ENCODE data around the gene SPTB.
A peak's percentile ranks its signal among the peaks of the same experiment; 100 is the strongest.
"Not testable (repeated sequence)": the region's sequence is repeated elsewhere in the genome, so short reads cannot be mapped to it uniquely, and the experiment has no call there.

Gene SPTB

DNA sequence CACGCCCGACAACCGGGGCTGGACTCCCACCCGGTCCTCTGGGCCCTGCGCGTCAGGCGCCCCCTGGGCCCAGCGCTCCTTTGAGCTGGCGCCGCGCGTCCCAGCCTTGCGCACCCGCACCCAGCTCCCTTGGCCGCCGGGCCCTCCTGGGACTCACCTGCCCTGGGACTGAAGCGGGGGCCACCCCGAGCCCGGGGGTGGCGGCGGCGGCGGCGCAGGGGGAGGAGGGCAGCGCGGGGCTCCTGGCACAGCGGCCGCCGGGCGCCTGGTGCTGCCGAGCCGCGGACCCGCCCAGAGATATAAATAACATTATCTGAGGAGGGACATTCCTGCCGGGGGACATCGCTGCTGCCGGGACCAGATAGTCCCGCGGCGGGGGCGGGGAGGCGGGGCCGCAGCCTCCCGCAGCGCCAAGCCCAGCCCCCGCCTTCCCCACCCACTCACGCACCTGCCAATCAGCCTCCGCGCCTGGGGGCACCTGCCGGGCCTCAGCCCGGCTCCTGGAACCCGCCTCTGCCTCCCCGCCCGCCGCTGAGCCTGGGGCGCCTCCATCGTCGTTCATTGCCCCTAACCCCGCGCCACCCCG is at the start of gene SPTB:
Gene SPTB (minus strand): TSS at position 273 of the 586 bp plus-strand sequence. CDS start 56,813 bp downstream, outside the sequence.
- peak; percentile 45 for DNase-seq (ENCODE audit: low read depth)

DNA sequence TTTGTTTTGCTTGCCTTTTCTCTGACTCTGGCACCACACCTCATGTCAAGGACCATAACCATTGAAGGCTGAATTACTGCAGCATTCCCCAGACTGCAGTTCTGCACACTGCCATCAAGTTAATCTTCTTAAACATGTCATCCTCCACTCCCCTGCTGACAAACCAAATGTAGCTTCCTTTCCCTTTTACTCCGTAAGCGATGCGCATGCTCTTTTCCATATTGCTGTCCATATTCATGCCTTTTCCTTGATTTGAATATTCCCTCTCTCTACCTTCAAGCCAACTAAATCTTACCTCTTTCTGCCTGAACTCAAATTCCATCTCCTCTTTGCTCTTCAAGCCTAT is 49.3 kb upstream of the SPTB start:
- DNase-seq (ENCODE audit: low read depth): no peak

DNA sequence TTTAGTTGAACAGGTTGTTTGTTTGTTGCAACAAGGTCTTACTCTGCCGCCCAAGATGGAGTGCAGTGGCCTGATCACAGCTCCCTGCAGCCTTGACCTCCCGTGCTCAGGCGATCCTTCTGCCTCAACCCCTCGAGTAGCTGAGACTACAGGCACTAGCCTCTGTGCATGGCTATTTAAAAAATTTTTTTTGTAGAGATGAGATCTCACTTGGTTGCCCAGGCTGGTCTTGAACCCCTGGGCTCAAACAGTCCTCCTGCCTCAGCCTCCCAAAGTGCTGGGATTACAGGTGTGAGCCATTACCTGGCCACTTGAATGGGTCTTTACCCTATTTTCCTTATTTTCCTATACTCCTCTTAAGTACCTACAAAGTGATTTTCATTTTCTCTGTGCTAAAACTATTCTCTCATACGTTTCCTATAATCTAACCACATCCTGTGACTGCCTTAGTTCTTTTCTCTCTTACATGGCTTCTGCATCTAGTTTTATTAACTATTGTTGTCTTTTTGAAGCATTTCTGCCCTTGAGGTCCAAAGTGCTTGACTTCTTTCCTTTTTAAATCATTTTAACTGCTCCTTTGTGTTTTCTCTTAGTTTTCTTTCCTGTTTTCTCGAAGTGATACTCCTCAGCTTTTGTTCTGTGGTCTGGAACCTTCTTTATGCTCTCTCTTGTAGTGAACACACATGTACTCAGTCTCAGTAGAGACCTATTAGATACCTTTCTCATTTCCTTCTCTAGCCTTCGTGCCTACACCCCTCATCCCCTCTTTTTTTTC is 48.7 kb upstream of the SPTB start:
- DNase-seq (ENCODE audit: low read depth): no peak

DNA sequence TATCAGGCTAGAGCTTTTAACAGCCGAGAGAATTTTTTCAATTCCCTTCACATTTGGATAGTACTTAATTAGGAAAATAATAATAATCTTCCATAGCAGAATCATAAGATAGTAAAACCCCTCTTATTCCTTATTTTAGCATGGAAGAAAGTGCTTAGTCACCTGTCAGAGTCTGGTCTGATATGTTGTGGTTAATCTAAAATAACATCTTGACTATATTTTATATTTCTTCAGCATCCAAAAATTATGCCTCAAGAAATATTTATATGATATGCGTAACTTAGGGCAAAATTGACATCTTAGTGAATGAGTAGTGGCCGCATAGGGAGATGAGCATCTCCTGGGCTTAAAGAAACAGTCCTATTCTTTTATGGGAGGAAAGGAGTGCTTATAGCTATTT is 47.3 kb upstream of the SPTB start:
- no peak for DNase-seq (ENCODE audit: low read depth)

DNA sequence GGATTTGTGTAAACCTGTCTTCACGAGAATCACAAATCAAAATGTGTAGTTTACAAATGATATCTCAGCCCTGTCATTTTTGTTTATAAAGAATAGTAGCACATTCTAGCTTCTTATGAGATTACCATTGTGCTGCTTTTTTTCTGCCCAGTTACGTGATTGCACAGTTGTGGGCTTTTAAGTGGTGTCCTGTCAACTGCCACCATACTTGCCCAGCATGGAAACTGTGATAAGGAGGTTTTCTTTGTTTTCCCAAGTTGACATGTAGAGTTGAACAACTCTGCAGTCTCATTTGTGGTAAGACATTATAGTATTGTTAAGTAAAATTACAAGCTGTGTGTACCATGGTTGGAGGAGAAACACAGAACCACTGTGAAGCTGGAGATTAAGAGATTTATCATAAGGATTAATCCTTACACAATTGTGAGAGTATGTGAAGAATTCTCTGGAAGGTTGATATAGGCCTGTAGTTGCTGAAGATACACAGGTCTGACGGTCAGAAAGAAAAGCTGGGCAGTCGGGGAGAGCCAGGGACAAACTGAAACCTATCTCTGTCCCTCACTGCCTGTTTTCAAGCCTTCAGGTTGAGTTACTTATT is 46.8 kb upstream of the SPTB start:
- no peak for DNase-seq (ENCODE audit: low read depth)

DNA sequence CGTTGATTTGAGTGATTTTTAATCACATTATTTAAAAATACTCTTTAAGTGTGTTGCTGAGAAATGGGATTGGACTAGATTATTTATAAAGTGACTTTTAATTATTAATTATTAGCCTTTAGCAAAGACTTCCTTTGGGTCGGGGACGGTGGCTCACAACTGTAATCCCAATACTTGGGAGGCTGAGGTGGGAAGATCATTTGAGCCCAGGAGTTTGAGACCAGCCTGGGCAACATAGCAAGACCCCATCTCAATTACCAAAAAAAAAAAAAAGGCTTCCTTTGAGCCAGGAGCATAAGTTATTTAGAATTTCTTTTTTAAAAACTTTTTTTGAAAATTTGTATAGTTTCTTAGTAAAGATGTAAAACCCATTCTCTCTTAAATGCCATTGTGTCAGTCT is 43.3 kb upstream of the SPTB start:
- DNase-seq (ENCODE audit: low read depth): no peak

DNA sequence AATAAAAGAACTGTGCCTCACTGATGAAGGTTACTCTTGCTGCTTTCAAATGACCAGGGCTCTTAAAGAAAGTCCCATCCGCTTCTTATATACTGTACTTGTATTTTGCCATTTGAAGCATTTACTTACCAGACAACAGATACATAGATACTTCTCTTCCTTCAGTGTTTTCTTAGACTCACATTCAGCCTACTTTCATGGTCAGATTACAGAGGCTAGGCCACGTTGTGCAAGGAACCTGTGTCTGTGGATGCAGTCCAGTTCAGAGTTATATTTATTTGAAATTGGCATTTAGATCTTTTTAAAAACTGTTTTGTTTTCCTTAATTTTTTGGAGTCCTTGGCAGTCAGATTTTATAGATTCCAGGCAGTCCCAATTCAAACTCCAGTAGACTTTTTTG is 40.8 kb upstream of the SPTB start:
- no peak for DNase-seq (ENCODE audit: low read depth)

GRCh38 chr14:64919618-64920017 is 39.9 kb upstream of the SPTB start:
- DNase-seq (ENCODE audit: low read depth): no peak

DNA sequence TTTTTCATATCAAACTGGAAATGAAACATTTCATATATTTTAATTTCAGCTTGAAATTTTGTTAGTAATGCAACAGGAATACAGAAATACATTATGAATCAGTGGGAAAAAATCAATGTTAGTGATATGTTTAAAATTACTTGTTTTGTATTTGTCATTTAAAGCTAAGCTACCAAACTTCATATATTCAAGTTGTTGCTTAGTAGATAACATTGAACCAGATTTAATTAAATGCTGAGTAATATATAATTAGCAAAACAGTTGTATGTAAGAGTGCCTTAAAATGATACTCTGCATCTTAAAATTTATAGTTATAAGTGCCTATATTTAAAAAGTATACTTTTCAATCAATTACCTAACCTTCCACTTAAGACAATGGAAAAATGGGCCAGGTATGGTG is 39.5 kb upstream of the SPTB start:
- DNase-seq (ENCODE audit: low read depth): no peak

DNA sequence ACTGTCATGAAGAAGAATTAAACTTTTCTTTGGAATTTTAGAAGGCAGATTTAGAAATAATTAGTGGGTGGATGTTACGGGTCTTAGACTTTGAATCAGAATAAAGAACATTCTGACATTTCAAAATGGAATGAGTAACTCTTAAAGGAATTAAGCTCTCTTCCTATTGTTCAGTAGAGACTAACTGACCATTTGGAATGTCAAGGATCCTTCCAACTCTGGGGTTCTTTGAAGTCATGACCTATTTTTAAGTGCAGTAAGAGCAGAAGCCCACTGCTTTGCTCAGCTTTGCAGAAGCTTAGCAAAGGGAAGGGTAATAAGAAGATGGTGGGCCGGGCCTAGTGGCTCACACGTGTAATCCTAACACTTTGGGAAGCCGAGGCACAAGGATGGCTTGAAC is 38.5 kb upstream of the SPTB start:
- no peak for DNase-seq (ENCODE audit: low read depth)

DNA sequence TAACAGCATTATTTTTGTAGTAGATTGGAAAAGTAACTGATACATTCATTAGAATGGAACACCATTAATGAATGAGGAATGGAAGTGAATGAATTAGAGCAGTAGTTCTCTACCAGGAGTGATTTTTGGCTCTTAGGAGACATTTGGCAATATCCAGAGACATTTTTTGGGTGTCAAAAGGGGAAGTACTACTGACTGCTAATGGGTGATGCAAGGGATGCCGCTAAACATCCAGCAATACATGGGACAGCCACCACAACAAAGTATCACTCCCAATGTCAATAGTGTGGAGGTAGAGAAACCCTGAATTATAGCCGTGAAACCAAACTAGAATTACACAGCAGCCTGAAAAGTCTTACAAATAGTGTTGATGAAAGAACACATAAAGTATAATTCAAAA is 36.1 kb upstream of the SPTB start:
- no peak for DNase-seq (ENCODE audit: low read depth)

DNA sequence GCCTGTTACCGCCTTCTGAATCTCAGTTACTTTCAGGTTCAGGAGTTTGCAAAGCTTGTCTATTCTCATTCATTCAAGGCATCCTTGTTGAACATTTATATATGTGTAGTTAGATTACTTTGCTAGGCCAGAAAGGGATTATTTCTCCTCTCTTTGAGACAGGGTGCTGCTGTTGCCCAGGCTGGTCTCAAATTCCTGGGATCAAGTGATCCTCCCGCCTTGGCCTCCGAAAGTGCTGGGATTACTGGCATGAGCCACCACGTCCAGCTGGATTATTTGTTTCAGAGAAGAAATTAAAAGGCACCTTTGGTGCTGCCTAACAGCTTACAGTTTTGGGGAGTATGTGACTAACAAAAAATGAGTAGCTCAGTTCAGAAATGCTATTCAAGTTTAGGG is 35.3 kb upstream of the SPTB start:
- DNase-seq (ENCODE audit: low read depth): no peak

GRCh38 chr14:64914237-64915028 is 34.7 kb upstream of the SPTB start, which contains the start of gene CHURC1:
TSS of gene CHURC1 (plus strand) at chr14:64914455. CDS start at chr14:64914496, 41 bp downstream.
- peak; percentile 97 for DNase-seq (ENCODE audit: low read depth)

DNA sequence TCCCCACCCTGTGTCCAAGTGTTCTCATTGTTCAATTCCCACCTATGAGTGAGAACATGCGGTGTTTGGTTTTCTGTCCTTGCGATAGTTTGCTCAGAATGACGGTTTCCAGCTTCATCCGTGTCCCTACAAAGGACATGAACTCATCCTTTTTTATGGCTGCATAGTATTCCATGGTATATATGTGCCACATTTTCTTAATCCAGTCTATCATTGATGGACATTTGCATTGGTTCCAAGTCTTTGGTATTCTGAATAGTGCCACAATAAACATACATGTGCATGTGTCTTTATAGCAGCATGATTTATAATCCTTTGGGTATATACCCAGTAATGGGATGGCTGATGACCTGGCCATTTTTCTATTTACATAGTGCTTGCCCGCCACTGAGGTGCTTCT is 33.8 kb upstream of the SPTB start:
- not testable (repeated sequence) for DNase-seq (ENCODE audit: low read depth)

DNA sequence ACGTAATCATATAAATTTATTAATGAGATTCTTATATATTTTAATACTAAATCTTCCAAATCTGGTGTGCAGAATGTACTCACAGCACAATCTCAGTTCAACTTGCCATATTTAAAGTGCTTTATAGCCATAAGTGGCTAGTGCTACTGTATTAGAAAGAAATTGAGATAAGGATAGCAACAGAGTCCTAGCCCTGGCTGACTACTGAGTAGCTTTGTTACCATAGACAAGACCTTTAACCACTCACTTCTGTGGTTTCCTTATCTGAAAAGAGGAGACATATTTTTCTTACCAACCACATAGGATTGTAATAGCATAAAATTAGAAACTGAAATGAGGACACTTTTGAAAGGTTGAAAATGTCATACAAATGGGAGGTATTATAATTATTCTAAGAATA is 32.6 kb upstream of the SPTB start:
- DNase-seq (ENCODE audit: low read depth): no peak

- no peak for DNase-seq (ENCODE audit: low read depth)
Measured at GRCh38 chr14:64910847-64911495, 31.3 kb upstream of the SPTB start.

GRCh38 chr14:64906022-64906421 is 26.3 kb upstream of the SPTB start:
- DNase-seq (ENCODE audit: low read depth): no peak

DNA sequence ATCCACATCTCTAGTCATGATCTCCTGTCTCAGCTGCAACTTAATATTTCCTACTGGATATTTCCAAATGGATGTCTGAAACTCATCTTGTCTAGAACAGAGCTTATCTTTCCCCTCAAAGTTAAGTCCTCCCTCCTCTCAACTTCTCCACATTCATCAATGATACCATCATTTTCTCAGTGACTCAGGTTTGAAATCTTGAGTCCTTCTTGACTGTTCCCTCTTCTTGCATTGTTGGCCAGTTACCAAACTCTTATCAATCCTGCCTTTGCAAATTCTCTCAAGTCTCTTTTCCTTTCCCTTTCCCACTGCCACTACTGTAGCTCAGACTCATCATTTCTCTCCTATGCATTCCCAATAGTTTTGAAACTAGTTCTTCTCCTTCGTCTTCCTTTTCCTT is 20.3 kb upstream of the SPTB start:
- no peak for DNase-seq (ENCODE audit: low read depth)

GRCh38 chr14:64891839-64892375 is 12.2 kb upstream of the SPTB start:
- DNase-seq (ENCODE audit: low read depth): peak; percentile 7

DNA sequence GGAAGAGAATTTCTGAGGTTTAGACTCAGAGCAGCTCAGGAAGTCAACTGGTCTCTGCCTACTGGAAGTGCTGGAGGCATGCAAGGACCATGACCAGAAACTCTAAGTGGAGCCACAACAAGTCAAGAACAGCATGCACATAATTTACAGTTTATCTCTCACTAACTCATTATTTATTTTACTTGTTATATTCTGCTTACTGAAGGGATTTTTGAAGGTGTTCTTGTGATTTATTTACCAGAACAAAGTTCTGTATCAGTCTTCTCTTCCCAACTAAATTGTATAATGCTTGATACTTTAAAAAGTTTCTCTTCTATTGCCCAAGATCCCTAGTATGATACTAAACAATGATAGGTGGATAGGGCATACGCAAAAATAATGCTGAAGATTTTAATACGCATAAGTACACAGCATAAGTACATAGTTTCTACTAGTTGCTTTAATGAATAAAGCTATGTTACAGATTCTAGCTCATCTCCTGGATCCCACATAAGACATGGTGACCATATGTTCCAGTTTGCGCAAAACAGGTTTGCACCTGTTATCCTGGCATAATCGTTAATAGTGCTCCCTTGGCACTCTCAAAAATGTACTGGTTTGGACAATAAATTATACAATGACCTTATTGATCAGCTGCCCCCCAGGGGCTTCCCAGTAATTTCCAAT is 11.6 kb upstream of the SPTB start:
- no peak for DNase-seq (ENCODE audit: low read depth)

DNA sequence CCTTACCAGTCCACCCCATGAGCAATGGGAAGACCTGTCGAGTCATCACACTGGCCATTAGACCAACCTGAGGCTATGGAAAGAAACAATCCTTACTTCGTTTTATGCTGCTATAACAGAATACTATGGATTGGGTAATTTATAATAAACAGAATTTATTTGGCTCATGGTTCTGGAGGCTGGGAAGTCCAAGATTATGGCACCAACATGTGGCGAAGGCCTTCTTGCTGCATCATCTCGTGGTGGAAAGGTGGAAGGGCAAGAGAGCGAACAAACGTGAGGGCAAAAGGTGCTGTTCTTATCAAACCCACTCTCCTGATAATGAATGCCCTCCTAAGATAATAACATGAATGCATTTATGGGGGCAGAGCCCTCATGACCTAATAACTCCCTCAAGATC is 9.6 kb upstream of the SPTB start:
- DNase-seq (ENCODE audit: low read depth): no peak
